MM.1S (cell line): Measurements from ENCODE around the gene TPM3.
"Not testable (repeated sequence)": the region's sequence is repeated elsewhere in the genome, so short reads cannot be mapped to it uniquely, and the experiment has no call there.

Source experiments
- DNase-seq: peaks from one replicate; pipeline ENCODE4 v3.0.0-alpha.2; 2015
- H2AFZ ChIP-seq: fragments of 300-600 bp; sonication (generic); 2 replicates; pipeline ENCODE4 v1.6.0; 2016; ENCODE audit warnings: antibody characterized with exemption, low read length
- H3F3A ChIP-seq: fragments of 300-600 bp; sonication (generic); 2 replicates; pipeline ENCODE4 v1.6.1; 2016; ENCODE audit warnings: mild to moderate bottlenecking, antibody characterized with exemption, low read length, moderate library complexity, mixed read lengths; ENCODE audit not compliant: insufficient read depth
- H3K27ac ChIP-seq: fragments of 300-600 bp; sonication (generic); 2 replicates; pipeline ENCODE4 v1.5.1; 2016; ENCODE audit warnings: mild to moderate bottlenecking, low read length
- H3K27me3 ChIP-seq: fragments of 300-600 bp; sonication (generic); replicated peaks from 2 replicates; pipeline ENCODE4 v1.6.0; 2016; ENCODE audit warnings: low read length; ENCODE audit not compliant: insufficient read depth
- H3K36me3 ChIP-seq: fragments of 300-600 bp; sonication (generic); replicated peaks from 2 replicates; pipeline ENCODE4 v1.6.1; 2016; ENCODE audit warnings: mild to moderate bottlenecking, low read length, mixed read lengths; ENCODE audit not compliant: insufficient read depth
- H3K4me1 ChIP-seq: fragments of 300-600 bp; sonication (generic); 2 replicates; pipeline ENCODE4 v1.6.1; 2016; ENCODE audit warnings: low read length, mixed read lengths
- H3K4me2 ChIP-seq: fragments of 300-600 bp; sonication (generic); 2 replicates; pipeline ENCODE4 v1.6.0; 2016; ENCODE audit warnings: low read depth, low read length
- H3K4me3 ChIP-seq: fragments of 300-600 bp; sonication (generic); 2 replicates; pipeline ENCODE4 v1.5.1; 2016; ENCODE audit warnings: low read length, mixed read lengths
- H3K79me2 ChIP-seq: fragments of 300-600 bp; sonication (generic); 2 replicates; pipeline ENCODE4 v1.6.1; 2016; ENCODE audit warnings: mixed run types, low read length, mixed read lengths
- H3K9ac ChIP-seq: fragments of 300-600 bp; sonication (generic); 2 replicates; pipeline ENCODE4 v1.6.1; 2016; ENCODE audit warnings: low read length, mixed read lengths
- H3K9me2 ChIP-seq: fragments of 300-600 bp; sonication (generic); replicated peaks from 2 replicates; pipeline ENCODE4 v1.6.1; 2016; ENCODE audit warnings: mild to moderate bottlenecking, low read length, mixed read lengths; ENCODE audit not compliant: insufficient read depth
- H3K9me3 ChIP-seq: fragments of 300-600 bp; sonication (generic); replicated peaks from 2 replicates; pipeline ENCODE4 v1.6.1; 2016; ENCODE audit warnings: mild to moderate bottlenecking, low read length, mixed read lengths; ENCODE audit not compliant: insufficient read depth
- H4K20me1 ChIP-seq: fragments of 300-600 bp; sonication (generic); 2 replicates; pipeline ENCODE4 v1.6.1; 2016; ENCODE audit warnings: mild to moderate bottlenecking, low read length, moderate library complexity, mixed read lengths; ENCODE audit not compliant: insufficient read depth
- EZH2 ChIP-seq: fragments of 300-600 bp; sonication (generic); optimal IDR thresholded peaks from 2 replicates; pipeline ENCODE3; 2017; ENCODE audit warnings: low read depth, mild to moderate bottlenecking, antibody characterized with exemption, low read length, mixed read lengths
- EZH2phosphoT487 ChIP-seq: fragments of 300-600 bp; sonication (generic); IDR thresholded peaks from 2 replicates; pipeline ENCODE4 v1.6.1; 2018; ENCODE audit warnings: antibody characterized with exemption, low read length
- TF ChIP-seq, protein P1 (sequence below): fragments of 300-600 bp; sonication (generic); IDR thresholded peaks from 2 replicates; pipeline ENCODE4 v1.5.1; 2016; ENCODE audit warnings: antibody characterized with exemption, low read length, mixed read lengths

TPM3 gene

DNA sequence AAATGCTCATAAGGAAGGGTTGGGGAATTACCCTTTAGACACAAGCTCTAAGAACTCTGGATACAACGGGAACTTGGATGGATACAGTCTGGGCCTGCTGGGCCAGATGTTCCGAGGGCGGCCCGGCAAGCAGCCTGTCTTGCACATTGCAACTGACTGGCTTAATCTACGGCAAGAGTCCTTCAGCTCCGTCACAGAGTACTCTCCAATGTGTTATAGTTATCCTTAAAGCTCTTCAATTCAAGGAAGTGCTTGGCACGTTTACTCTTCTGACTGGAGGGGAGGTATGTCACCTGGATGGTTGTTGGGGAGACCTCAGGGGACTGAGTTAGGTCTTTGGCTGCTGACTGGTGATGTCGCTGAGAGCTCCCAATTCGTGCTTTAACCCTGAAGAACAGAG, 15.4 kb upstream of the TPM3 start:
- peaks cover 23% of the 10 kb centered on the region for H3K4me1 ChIP-seq
- TF ChIP-seq EZH2phosphoT487 (no peak), EZH2 (no peak)
- TF ChIP-seq, protein P1, sequence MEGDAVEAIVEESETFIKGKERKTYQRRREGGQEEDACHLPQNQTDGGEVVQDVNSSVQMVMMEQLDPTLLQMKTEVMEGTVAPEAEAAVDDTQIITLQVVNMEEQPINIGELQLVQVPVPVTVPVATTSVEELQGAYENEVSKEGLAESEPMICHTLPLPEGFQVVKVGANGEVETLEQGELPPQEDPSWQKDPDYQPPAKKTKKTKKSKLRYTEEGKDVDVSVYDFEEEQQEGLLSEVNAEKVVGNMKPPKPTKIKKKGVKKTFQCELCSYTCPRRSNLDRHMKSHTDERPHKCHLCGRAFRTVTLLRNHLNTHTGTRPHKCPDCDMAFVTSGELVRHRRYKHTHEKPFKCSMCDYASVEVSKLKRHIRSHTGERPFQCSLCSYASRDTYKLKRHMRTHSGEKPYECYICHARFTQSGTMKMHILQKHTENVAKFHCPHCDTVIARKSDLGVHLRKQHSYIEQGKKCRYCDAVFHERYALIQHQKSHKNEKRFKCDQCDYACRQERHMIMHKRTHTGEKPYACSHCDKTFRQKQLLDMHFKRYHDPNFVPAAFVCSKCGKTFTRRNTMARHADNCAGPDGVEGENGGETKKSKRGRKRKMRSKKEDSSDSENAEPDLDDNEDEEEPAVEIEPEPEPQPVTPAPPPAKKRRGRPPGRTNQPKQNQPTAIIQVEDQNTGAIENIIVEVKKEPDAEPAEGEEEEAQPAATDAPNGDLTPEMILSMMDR = no peak
- peaks cover 24% of the 10 kb centered on the region for H3F3A ChIP-seq
- H3K36me3 ChIP-seq = peaks cover 13% of the 10 kb centered on the region
- no peaks in the 10 kb centered on the region for H4K20me1 ChIP-seq
- H3K9me2 ChIP-seq = no peaks in the 10 kb centered on the region
- H3K4me3 ChIP-seq = no peak overlapping the region
- no peaks in the 10 kb centered on the region for H3K27me3 ChIP-seq
- peaks cover 9% of the 10 kb centered on the region for H3K79me2 ChIP-seq
- no peak for DNase-seq
- no peaks in the 10 kb centered on the region for H3K9me3 ChIP-seq
- no peak overlapping the region for H2AFZ ChIP-seq
- no peak overlapping the region for H3K9ac ChIP-seq
- H3K27ac ChIP-seq = no peak overlapping the region
- H3K4me2 ChIP-seq = no peak overlapping the region

DNA sequence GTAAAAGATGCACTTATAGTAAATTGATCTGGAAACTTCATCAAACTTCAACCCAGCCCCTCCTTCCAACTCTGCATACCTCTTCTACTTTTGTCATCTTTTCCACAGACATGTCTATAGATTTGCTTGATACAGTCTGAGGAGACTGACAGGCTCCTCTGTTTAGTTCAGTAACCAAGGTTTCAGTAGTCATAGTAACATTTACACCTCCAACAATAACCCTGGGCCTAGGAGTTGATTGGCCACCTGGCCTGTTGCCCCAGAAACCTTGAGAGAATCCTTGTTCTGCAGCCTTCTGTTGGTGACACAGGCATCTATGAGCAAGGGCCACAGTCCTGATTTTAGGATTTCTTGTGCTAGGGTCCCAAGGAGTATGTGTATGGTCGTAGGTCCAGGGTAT, 14.3 kb upstream of the TPM3 start, which contains the start of gene CFAP141:
Gene CFAP141 (minus strand): TSS at position 138 of the 400 bp plus-strand sequence. CDS start 26 bp downstream, at position 112.
- no peak within 1 kb of the TSS for H2AFZ ChIP-seq
- peaks cover 23% of the 10 kb centered on the region for H3K4me1 ChIP-seq
- H3K9me3 ChIP-seq = no peaks in the 10 kb centered on the region
- H3K27me3 ChIP-seq = no peaks in the 10 kb centered on the region
- no peaks in the 10 kb centered on the region for H4K20me1 ChIP-seq
- TF ChIP-seq, protein P1 = no peak
- TF ChIP-seq EZH2 (no peak), EZH2phosphoT487 (no peak)
- H3K27ac ChIP-seq = no peak within 1 kb of the TSS
- peaks cover 21% of the 10 kb centered on the region for H3F3A ChIP-seq
- peaks cover 5% of the 10 kb centered on the region; the same call in 1 of the 2 replicates for H3K36me3 ChIP-seq
- peaks cover 7% of the 10 kb centered on the region for H3K79me2 ChIP-seq
- H3K4me3 ChIP-seq = no peak within 1 kb of the TSS
- no peak within 1 kb of the TSS for H3K9ac ChIP-seq
- DNase-seq = no peak
- no peaks in the 10 kb centered on the region for H3K9me2 ChIP-seq
- no peak within 1 kb of the TSS for H3K4me2 ChIP-seq

DNA sequence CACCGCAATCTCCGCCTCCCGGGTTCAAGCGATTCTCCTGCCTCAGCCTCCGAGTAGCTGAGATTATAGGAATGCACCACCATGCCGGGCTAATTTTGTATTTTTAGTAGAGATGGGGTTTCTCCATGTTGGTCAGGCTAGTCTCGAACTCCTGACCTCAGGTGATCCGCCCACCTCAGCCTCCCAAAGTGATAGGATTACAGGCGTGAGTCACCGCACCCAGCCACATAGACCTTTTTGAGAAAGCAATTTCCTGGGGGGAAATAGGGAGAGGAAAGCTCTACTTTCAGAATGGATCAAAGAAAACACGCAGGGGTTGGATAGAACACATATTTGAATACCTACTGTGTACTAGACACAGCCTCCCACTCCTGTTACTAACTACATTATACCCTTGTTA, 13.9 kb upstream of the TPM3 start:
- Histone ChIP-seq H3F3A (peaks cover 18% of the 10 kb centered on the region), H3K4me1 (peaks cover 23% of the 10 kb centered on the region)
- H3K4me3 ChIP-seq, DNase-seq, H3K4me2 ChIP-seq, H4K20me1 ChIP-seq, H3K9ac ChIP-seq, H3K36me3 ChIP-seq, H3K9me3 ChIP-seq, H3K9me2 ChIP-seq, H3K27me3 ChIP-seq, H3K27ac ChIP-seq, H3K79me2 ChIP-seq, H2AFZ ChIP-seq: not testable (repeated sequence)

DNA sequence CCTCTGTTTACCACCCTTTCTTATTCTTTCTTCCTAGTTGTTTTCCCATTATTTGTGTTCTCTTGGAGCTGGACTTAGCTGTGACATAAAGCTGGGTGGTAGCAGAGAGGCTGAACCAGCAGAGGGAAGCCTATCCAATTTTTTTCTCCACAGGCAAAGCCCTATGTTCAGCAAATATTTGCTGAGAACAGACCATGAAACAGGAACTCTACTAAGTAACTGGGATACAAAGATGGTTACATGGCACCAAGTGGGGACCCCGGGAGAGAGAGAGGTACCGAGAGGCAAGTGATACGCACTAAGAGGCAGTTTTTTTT, 7.6 kb upstream of the TPM3 start:
- Histone ChIP-seq H3F3A (peaks cover 4% of the 10 kb centered on the region; the same call in 1 of the 2 replicates), H3K9ac (no peak overlapping the region), H3K4me2 (peak overlapping the region; percentile 42; the same call in 1 of the 2 replicates), H3K36me3 (no peaks in the 10 kb centered on the region), H3K27ac (no peak overlapping the region), H3K9me2 (no peaks in the 10 kb centered on the region), H3K4me3 (no peak overlapping the region), H3K27me3 (no peaks in the 10 kb centered on the region), H3K9me3 (no peaks in the 10 kb centered on the region), H4K20me1 (no peaks in the 10 kb centered on the region), H3K79me2 (no peaks in the 10 kb centered on the region), H3K4me1 (peaks cover 4% of the 10 kb centered on the region), H2AFZ (peak overlapping the region; percentile 62)
- no peak for TF ChIP-seq EZH2phosphoT487
- no peak for TF ChIP-seq EZH2
- TF ChIP-seq, protein P1 = no peak
- no peak for DNase-seq
